Left lung (tissue), 10 donors: ENCODE data around the gene NPDC1. TPM values are rescaled to one million over a fixed set of nuclear protein-coding genes. Genes with fewer than 3 reads are reported as not detected.

Experiments used
- ATAC-seq: fragments of 200-7000 bp; cut with Tn5 transposase; one replicate; pipeline ENCODE4 v1.9.1; 2020; ENCODE audit warnings: moderate library complexity
- DNase-seq, 4 donors: peaks; one replicate each; pipeline ENCODE4 v3.0.0-alpha.2; 2013 to 2020
- H3K27ac ChIP-seq, 2 donors: fragments of 200-600 bp; sonication (generic) in 1 of 2; one replicate each; pipeline versions ENCODE4 v1.5.0 to v1.8.0; 2020 to 2021
- H3K27me3 ChIP-seq, 2 donors: fragments of 200-600 bp; sonication (generic) in 1 of 2; one replicate each; pipeline versions ENCODE4 v1.5.0 to v1.8.0; 2020 to 2021
- H3K36me3 ChIP-seq, 2 donors: fragments of 200-600 bp; sonication (generic) in 1 of 2; one replicate each; pipeline versions ENCODE4 v1.5.0 to v1.8.0; 2020 to 2021
- H3K4me1 ChIP-seq, 2 donors: fragments of 200-600 bp; one replicate each; pipeline ENCODE4 v1.8.0; 2021
- H3K4me3 ChIP-seq, 2 donors: fragments of 200-600 bp; sonication (generic) in 1 of 2; one replicate each; pipeline versions ENCODE4 v1.5.0 to v1.8.0; 2020 to 2021; ENCODE audit warnings: mild to moderate bottlenecking in 1 of 2
- H3K9me3 ChIP-seq, 2 donors: fragments of 200-600 bp; sonication (generic) in 1 of 2; one replicate each; pipeline versions ENCODE4 v1.5.0 to v1.8.0; 2020 to 2021
- CTCF ChIP-seq, 2 donors: fragments of 200-600 bp; sonication (generic) in 1 of 2; IDR thresholded peaks; one replicate each; pipeline versions ENCODE4 v1.5.0 to v1.8.0; 2021; ENCODE audit warnings: antibody characterized with exemption in 2 of 2
- intact Hi-C, 2 donors: fragments of 100-400 bp; cut with DNase I; formaldehyde crosslinking; loops; one replicate each; pipeline versions ENCODE4 v1.11.2 to v1.14.2; 2022
- polyA plus RNA-seq, 6 donors: library from polyadenylated mRNA; unstranded; fragments of 120-200 nt; gene quantifications; one replicate each; pipeline ENCODE4 v1.2.1, GENCODE V29; 2013; ENCODE audit not compliant: insufficient read length in 6 of 6
- total RNA-seq, 2 donors: library from RNA; stranded (reverse); fragmentation: NEBNext Ultra II Directional; extraction: Animal tissue kit (Norgen Biotek cat#: 25700); gene quantifications; one replicate each; pipeline ENCODE4 v1.2.1, GENCODE V29; 2021
- donor health status: DM: no; HTN: yes; CAD: no.
- donor health status: DM: no; HTN: no; CAD: no.

NPDC1 gene
- total and polyA plus RNA-seq, 8 donors: 24.4 to 105 (median 31.7) TPM

GRCh38 chr9:136997371-136997770, 48.6 kb downstream of the NPDC1 start:
- no peak for ATAC-seq
- H3K9me3 ChIP-seq: no peaks in the 10 kb centered on the region
- DNase-seq: no peak
- H3K27me3 ChIP-seq: peaks cover 0 to 32% of the 10 kb centered on the region in 2 donors
- TF ChIP-seq CTCF (IDR thresholded peaks at IDR 0.05): no peak
- H3K4me1 ChIP-seq: peaks cover 27 to 90% of the 10 kb centered on the region in 2 donors
- H3K4me3 ChIP-seq: peak overlapping the region in 1 of 2 donors; percentile 26
- peaks cover 0 to 19% of the 10 kb centered on the region in 2 donors for H3K36me3 ChIP-seq
- intact Hi-C loops: no loop called here
- H3K27ac ChIP-seq: peak overlapping the region; percentile 33 to 69

GRCh38 chr9:136996361-136997292, 49.4 kb downstream of the NPDC1 start, which contains the start of gene CLIC3:
TSS of gene CLIC3 (minus strand) at chr9:136996568. CDS start at chr9:136996543, 25 bp downstream.
- Histone ChIP-seq H3K4me1 (peaks cover 27 to 90% of the 10 kb centered on the region in 2 donors), H3K27me3 (peaks cover 0 to 32% of the 10 kb centered on the region in 2 donors), H3K4me3 (peak within 1 kb of the TSS; percentile 20 to 26), H3K27ac (peak within 1 kb of the TSS; percentile 33 to 69), H3K9me3 (no peaks in the 10 kb centered on the region), H3K36me3 (peaks cover 0 to 19% of the 10 kb centered on the region in 2 donors)
- ATAC-seq (peak; percentile 66), DNase-seq (peak in 3 of 4 donors; percentile 53 to 93 (median 78))
- no peak for TF ChIP-seq CTCF (IDR thresholded peaks at IDR 0.05)
- intact Hi-C loops: no loop called here

GRCh38 chr9:136995772-136996311, 50.1 kb downstream of the NPDC1 start:
- no peak for TF ChIP-seq CTCF (IDR thresholded peaks at IDR 0.05)
- no peaks in the 10 kb centered on the region for H3K9me3 ChIP-seq
- H3K36me3 ChIP-seq: peaks cover 0 to 19% of the 10 kb centered on the region in 2 donors
- intact Hi-C loops: no loop called here
- DNase-seq: peak; percentile 57 to 90 (median 86)
- ATAC-seq: peak; percentile 44
- H3K4me3 ChIP-seq: peak overlapping the region; percentile 20 to 26
- H3K27ac ChIP-seq: peak overlapping the region; percentile 33 to 69
- peaks cover 0 to 32% of the 10 kb centered on the region in 2 donors for H3K27me3 ChIP-seq
- peaks cover 27 to 83% of the 10 kb centered on the region in 2 donors for H3K4me1 ChIP-seq

GRCh38 chr9:136995362-136995761, 50.6 kb downstream of the NPDC1 start:
- Histone ChIP-seq H3K4me3 (peak overlapping the region in 1 of 2 donors; percentile 26), H3K27ac (no peak overlapping the region), H3K9me3 (peaks cover 0 to 3% of the 10 kb centered on the region in 2 donors), H3K36me3 (peaks cover 0 to 19% of the 10 kb centered on the region in 2 donors), H3K4me1 (peaks cover 27 to 78% of the 10 kb centered on the region in 2 donors), H3K27me3 (peaks cover 0 to 32% of the 10 kb centered on the region in 2 donors)
- no peak for TF ChIP-seq CTCF (IDR thresholded peaks at IDR 0.05)
- no peak for DNase-seq
- intact Hi-C loops: no loop called here
- no peak for ATAC-seq

- TF ChIP-seq CTCF (IDR thresholded peaks at IDR 0.05): no peak
- no peak for DNase-seq
- peaks cover 0 to 19% of the 10 kb centered on the region in 2 donors for H3K36me3 ChIP-seq
- peaks cover 0 to 3% of the 10 kb centered on the region in 2 donors for H3K9me3 ChIP-seq
- H3K4me1 ChIP-seq: peaks cover 27 to 73% of the 10 kb centered on the region in 2 donors
- intact Hi-C loops: no loop called here
- peak overlapping the region in 1 of 2 donors; percentile 26 for H3K4me3 ChIP-seq
- no peak for ATAC-seq
- peaks cover 0 to 32% of the 10 kb centered on the region in 2 donors for H3K27me3 ChIP-seq
- H3K27ac ChIP-seq: no peak overlapping the region
These were observed 51.1 kb downstream of the NPDC1 start for GRCh38 chr9:136994888-136995230.
